PC-3 (cell line): Measurements from ENCODE around the gene KRTDAP. TPM values are rescaled to one million over a fixed set of nuclear protein-coding genes. Genes with fewer than 3 reads are reported as not detected.
"Not testable (repeated sequence)": the region's sequence is repeated elsewhere in the genome, so short reads cannot be mapped to it uniquely, and the experiment has no call there.

Experiments used
- ATAC-seq: fragments of 200-7000 bp; cut with Tn5 transposase; 2 replicates; pipeline ENCODE4 v1.9.1; 2020; ENCODE audit warnings: mild to moderate bottlenecking, moderate library complexity
- BruUV-seq: library from RNA; stranded (reverse); fragments of 400-500 nt; replicated peaks from 2 replicates; lab custom pipeline; 2021; lab: Mats Ljungman, UMichigan
- CTCF ChIA-PET: fragments of 300-600 bp; sonication (Branson Sonifier 250); formaldehyde crosslinking; loops from one replicate; lab custom pipeline; 2022; ENCODE audit warnings: antibody characterized with exemption; lab: Charles Lee
- POLR2A ChIA-PET: fragments of 300-600 bp; sonication (Branson Sonifier 250); formaldehyde crosslinking; loops from one replicate; lab custom pipeline; 2022; ENCODE audit warnings: antibody characterized with exemption; ENCODE audit not compliant: unreplicated experiment; lab: Charles Lee
- DNase-seq: peaks from one replicate; pipeline ENCODE4 v3.0.0-alpha.2; 2015
- H2AFZ ChIP-seq: fragments of 300-600 bp; sonication (generic); 2 replicates; pipeline ENCODE4 v1.6.0; 2016; ENCODE audit warnings: antibody characterized with exemption, low read length
- H3F3A ChIP-seq: fragments of 300-600 bp; sonication (generic); one replicate; pipeline ENCODE4 v1.6.0; 2017; ENCODE audit warnings: antibody characterized with exemption, low read length, control low read depth, mild to moderate bottlenecking; ENCODE audit not compliant: unreplicated experiment
- H3K27ac ChIP-seq: fragments of 300-600 bp; sonication (generic); 2 replicates; pipeline ENCODE4 v1.5.1; 2016; ENCODE audit warnings: mild to moderate bottlenecking, low read length
- H3K27me3 ChIP-seq: fragments of 300-600 bp; sonication (generic); 2 replicates; pipeline ENCODE4 v1.6.1; 2016; ENCODE audit warnings: low read length, mixed read lengths
- H3K36me3 ChIP-seq: fragments of 300-600 bp; sonication (generic); 2 replicates; pipeline ENCODE4 v1.6.1; 2016; ENCODE audit warnings: low read depth, mixed run types, low read length, mixed read lengths
- H3K4me1 ChIP-seq: fragments of 300-600 bp; sonication (generic); 2 replicates; pipeline ENCODE4 v1.5.1; 2016; ENCODE audit warnings: low read length; ENCODE audit not compliant: insufficient read depth
- H3K4me2 ChIP-seq: fragments of 300-600 bp; sonication (generic); 2 replicates; pipeline ENCODE4 v1.6.0; 2016; ENCODE audit warnings: low read length
- H3K4me3 ChIP-seq: fragments of 300-600 bp; sonication (generic); 2 replicates; pipeline ENCODE4 v1.5.1; 2016; ENCODE audit warnings: mild to moderate bottlenecking, low read length, mixed read lengths
- H3K79me2 ChIP-seq: fragments of 300-600 bp; sonication (generic); 2 replicates; pipeline ENCODE4 v1.6.1; 2017; ENCODE audit warnings: low read length, mixed read lengths
- H3K9ac ChIP-seq: fragments of 300-600 bp; sonication (generic); 2 replicates; pipeline ENCODE4 v1.6.0; 2016; ENCODE audit warnings: mild to moderate bottlenecking, low read length
- H3K9me2 ChIP-seq: fragments of 300-600 bp; sonication (generic); replicated peaks from 2 replicates; pipeline ENCODE4 v1.6.1; 2016; ENCODE audit warnings: mixed run types, low read length, mixed read lengths
- H3K9me3 ChIP-seq: fragments of 300-600 bp; sonication (generic); 2 replicates; pipeline ENCODE4 v1.6.1; 2016; ENCODE audit warnings: low read length, mixed read lengths
- H4K20me1 ChIP-seq: fragments of 300-600 bp; sonication (generic); 2 replicates; pipeline ENCODE4 v1.6.1; 2016; ENCODE audit warnings: low read length, mixed read lengths
- CTCF ChIP-seq: fragments of 300-600 bp; sonication (generic); conservative IDR thresholded peaks from 2 replicates; pipeline ENCODE4 v1.5.1; 2017; ENCODE audit warnings: antibody characterized with exemption, low read depth, mild to moderate bottlenecking, low read length
- EZH2 ChIP-seq: fragments of 300-600 bp; sonication (generic); IDR thresholded peaks from one replicate; pipeline ENCODE4 v1.6.1; 2017; ENCODE audit warnings: antibody characterized with exemption, mild to moderate bottlenecking, low read length; ENCODE audit not compliant: unreplicated experiment
- EZH2phosphoT487 ChIP-seq: fragments of 300-600 bp; sonication (generic); IDR thresholded peaks from 2 replicates; pipeline ENCODE4 v1.6.1; 2018; ENCODE audit warnings: mild to moderate bottlenecking, antibody characterized with exemption, low read length, borderline replicate concordance
- intact Hi-C: fragments of 100-400 bp; cut with micrococcal nuclease; formaldehyde crosslinking; loops from 2 replicates; pipeline ENCODE4 v1.9.0; 2023
- total RNA-seq: library from RNA; depleted of rRNA; stranded (reverse); fragments of >200 nt; gene quantifications from 2 replicates; pipeline ENCODE4 v1.2.3, GENCODE V29; 2014

KRTDAP gene
- total RNA-seq, 1 experiment from 2014 or later = not detected

- TF ChIP-seq EZH2 = no peak
- TF ChIP-seq CTCF = no peak
- TF ChIP-seq EZH2phosphoT487 = no peak
- no peaks in the 10 kb centered on the region for H3K27me3 ChIP-seq
- no peak for ATAC-seq
- no peaks in the 10 kb centered on the region for H3K4me1 ChIP-seq
- no peak for DNase-seq
- no peak overlapping the region for H2AFZ ChIP-seq
- H3K4me2 ChIP-seq = no peak overlapping the region
- ChIA-PET CTCF (no interaction called here), POLR2A (no interaction called here)
- H3K9me2 ChIP-seq = no peaks in the 10 kb centered on the region
- no TSS peak for BruUV-seq
- no peak overlapping the region for H3K9ac ChIP-seq
- no peaks in the 10 kb centered on the region for H3F3A ChIP-seq
- H3K36me3 ChIP-seq = no peaks in the 10 kb centered on the region
- H3K9me3 ChIP-seq = no peaks in the 10 kb centered on the region
- intact Hi-C loops = no loop called here
- H3K79me2 ChIP-seq = no peaks in the 10 kb centered on the region
- H4K20me1 ChIP-seq = no peaks in the 10 kb centered on the region
- H3K4me3 ChIP-seq = no peak overlapping the region
- no peak overlapping the region for H3K27ac ChIP-seq
These were observed 16.2 kb downstream of the KRTDAP start for GRCh38 chr19:35474104-35474503.

GRCh38 chr19:35471946-35472345 is 18.3 kb downstream of the KRTDAP start:
- Histone ChIP-seq H3F3A (no peaks in the 10 kb centered on the region), H2AFZ (no peak overlapping the region), H3K4me2 (no peak overlapping the region), H3K9me3 (no peaks in the 10 kb centered on the region), H3K36me3 (no peaks in the 10 kb centered on the region), H4K20me1 (no peaks in the 10 kb centered on the region), H3K9ac (no peak overlapping the region), H3K9me2 (no peaks in the 10 kb centered on the region), H3K4me1 (no peaks in the 10 kb centered on the region), H3K27me3 (0 out of 2 replicates have a peak, but pooled peaks cover 6% of the 10 kb centered on the region), H3K4me3 (no peak overlapping the region), H3K79me2 (no peaks in the 10 kb centered on the region), H3K27ac (no peak overlapping the region)
- POLR2A ChIA-PET = no interaction called here
- no TSS peak for BruUV-seq
- no peak for DNase-seq
- intact Hi-C loops = no loop called here
- CTCF ChIA-PET = no interaction called here
- no peak for TF ChIP-seq EZH2
- no peak for TF ChIP-seq CTCF
- no peak for TF ChIP-seq EZH2phosphoT487
- ATAC-seq = no peak

GRCh38 chr19:35471075-35471474 is 19.2 kb downstream of the KRTDAP start:
- POLR2A ChIA-PET, H3K9me3 ChIP-seq, H3K9ac ChIP-seq, H4K20me1 ChIP-seq, intact Hi-C loops, H3K79me2 ChIP-seq, CTCF ChIA-PET, H3F3A ChIP-seq, H3K36me3 ChIP-seq, H2AFZ ChIP-seq, ATAC-seq, BruUV-seq, H3K4me3 ChIP-seq, H3K9me2 ChIP-seq, H3K4me2 ChIP-seq, H3K4me1 ChIP-seq, H3K27ac ChIP-seq, DNase-seq, H3K27me3 ChIP-seq: not testable (repeated sequence)
